T-helper 2 cell treated with Interferon-gamma antibody and Interleukin-4, amounts not matched to agents 5 μg/mL and 100 μg/mL, for 36 hours (primary cell): ENCODE measurements around the gene BTF3L4.

Experiments used
- DNase-seq: peaks from one replicate; pipeline ENCODE4 v3.0.0; 2021; ENCODE audit warnings: low spot score
- H3K27ac Mint-ChIP-seq: one replicate; pipeline ENCODE4 v1.8.0; 2021; ENCODE audit warnings: mild to moderate bottlenecking, mixed read lengths
- H3K27me3 Mint-ChIP-seq: one replicate; pipeline ENCODE4 v1.8.0; 2021; ENCODE audit warnings: low read depth, mixed read lengths
- H3K36me3 Mint-ChIP-seq: one replicate; pipeline ENCODE4 v1.8.0; 2021; ENCODE audit warnings: low read depth, mixed read lengths
- H3K4me1 Mint-ChIP-seq: one replicate; pipeline ENCODE4 v1.8.0; 2021; ENCODE audit warnings: low read depth, mixed read lengths
- H3K4me3 Mint-ChIP-seq: one replicate; pipeline ENCODE4 v1.8.0; 2022; ENCODE audit warnings: mild to moderate bottlenecking, moderate library complexity, mixed read lengths
- H3K9me3 Mint-ChIP-seq: one replicate; pipeline ENCODE4 v1.8.0; 2021; ENCODE audit warnings: mixed read lengths

Gene BTF3L4

DNA sequence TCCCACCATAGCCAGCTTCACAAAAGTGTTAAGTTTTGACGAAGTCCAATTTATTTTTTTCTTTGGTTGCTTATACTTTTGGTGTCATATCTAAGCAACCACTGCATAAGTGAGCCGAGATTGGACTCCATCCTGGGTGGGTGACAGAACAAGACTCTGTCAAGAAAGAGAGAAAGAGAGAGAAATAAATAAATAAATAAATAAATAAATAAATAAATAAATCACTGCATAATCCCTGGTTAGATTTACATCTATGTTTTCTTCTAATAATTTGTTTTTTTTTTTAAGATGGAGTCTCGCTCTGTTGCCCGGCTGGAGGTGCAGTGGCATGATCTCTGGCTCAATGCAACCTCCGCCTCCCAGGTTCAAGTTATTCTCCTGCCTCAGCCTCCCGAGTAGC, 67.5 kb downstream of the BTF3L4 start:
- no peak overlapping the region for H3K4me3 Mint-ChIP-seq
- DNase-seq, result no peak
- H3K4me1 Mint-ChIP-seq, result no peaks in the 10 kb centered on the region
- no peaks in the 10 kb centered on the region for H3K9me3 Mint-ChIP-seq
- no peaks in the 10 kb centered on the region for H3K36me3 Mint-ChIP-seq
- peaks cover 29% of the 10 kb centered on the region for H3K27me3 Mint-ChIP-seq
- H3K27ac Mint-ChIP-seq, result no peak overlapping the region

DNA sequence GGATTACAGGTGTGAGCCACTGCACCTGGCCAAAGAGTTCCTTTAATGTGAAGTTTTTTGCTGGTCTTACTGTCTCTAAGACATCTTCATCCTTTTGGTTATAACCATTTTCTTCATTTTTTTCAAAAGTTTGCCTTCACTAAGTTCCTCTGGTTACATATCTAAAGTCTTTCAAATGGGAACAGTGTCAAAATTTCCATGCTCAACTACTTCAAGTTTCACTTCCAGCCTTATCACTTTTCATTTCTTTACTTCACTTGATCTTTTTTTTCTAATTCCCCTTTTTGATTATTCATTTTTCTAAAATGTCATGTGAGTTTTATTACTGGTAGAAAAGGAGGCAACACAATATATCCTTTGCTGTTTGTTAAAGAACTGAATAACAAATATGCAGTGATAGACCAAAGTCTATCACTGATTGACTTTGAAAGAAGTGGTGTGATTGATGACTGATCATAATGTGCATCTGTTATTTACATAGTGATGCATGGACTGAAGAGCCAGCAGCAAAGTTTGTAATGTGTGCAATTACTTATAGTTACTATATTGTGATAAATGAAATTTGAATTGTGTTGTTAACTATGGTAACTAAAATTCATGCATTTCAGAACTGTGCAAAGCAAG, 69.8 kb downstream of the BTF3L4 start:
- H3K4me3 Mint-ChIP-seq, result no peak overlapping the region
- no peaks in the 10 kb centered on the region for H3K36me3 Mint-ChIP-seq
- H3K9me3 Mint-ChIP-seq, result no peaks in the 10 kb centered on the region
- peaks cover 45% of the 10 kb centered on the region for H3K27me3 Mint-ChIP-seq
- no peaks in the 10 kb centered on the region for H3K4me1 Mint-ChIP-seq
- H3K27ac Mint-ChIP-seq, result no peak overlapping the region
- DNase-seq, result no peak

DNA sequence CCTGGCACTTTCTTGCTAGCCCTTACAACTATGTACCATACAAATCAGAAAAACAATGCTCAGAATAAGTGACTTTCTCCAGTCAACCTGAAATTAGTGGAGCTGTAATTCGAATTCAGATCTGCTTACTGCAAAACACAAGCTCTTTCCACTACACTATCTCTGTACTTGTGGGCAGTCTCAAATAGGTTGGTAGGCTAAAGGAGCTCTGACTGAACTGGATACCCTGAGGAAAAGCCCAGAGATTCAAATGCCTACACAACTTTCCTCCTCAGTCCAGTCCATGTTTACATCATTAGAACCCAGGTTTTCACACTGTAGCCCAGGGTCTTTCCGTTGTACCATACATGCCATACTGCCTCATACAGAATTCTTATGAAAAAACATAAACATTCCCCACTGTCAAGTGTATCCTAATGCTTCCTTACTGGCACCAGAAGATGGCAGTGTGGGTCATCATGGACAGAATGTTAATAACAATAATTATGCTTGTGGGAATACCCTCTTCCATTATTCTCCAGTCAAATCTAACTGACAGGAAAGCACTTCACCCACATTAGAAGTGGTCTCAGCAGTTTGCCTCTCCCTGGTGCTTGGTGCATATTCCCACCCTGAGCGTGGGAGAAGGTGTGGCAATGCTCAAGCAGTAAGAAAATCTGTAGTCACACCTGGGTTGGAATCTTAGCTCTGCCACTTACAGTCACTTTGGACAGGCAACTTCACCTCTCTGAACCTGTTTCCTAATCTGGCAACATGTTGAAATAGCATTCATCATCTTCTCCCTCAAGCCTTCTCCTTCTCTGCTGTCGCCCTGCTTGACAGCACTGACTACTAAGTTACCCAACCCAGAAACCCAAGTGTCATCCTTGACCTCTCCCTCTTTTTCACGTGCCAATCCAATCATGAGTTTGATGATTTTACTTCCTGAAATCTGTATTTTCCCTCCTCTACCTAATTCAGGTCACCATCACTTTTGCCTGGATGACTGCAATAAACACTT, 71.4 kb downstream of the BTF3L4 start:
- H3K9me3 Mint-ChIP-seq, result no peaks in the 10 kb centered on the region
- H3K4me3 Mint-ChIP-seq, result no peak overlapping the region
- H3K4me1 Mint-ChIP-seq, result no peaks in the 10 kb centered on the region
- H3K27ac Mint-ChIP-seq, result no peak overlapping the region
- no peak for DNase-seq
- no peaks in the 10 kb centered on the region for H3K36me3 Mint-ChIP-seq
- H3K27me3 Mint-ChIP-seq, result peaks cover 51% of the 10 kb centered on the region

DNA sequence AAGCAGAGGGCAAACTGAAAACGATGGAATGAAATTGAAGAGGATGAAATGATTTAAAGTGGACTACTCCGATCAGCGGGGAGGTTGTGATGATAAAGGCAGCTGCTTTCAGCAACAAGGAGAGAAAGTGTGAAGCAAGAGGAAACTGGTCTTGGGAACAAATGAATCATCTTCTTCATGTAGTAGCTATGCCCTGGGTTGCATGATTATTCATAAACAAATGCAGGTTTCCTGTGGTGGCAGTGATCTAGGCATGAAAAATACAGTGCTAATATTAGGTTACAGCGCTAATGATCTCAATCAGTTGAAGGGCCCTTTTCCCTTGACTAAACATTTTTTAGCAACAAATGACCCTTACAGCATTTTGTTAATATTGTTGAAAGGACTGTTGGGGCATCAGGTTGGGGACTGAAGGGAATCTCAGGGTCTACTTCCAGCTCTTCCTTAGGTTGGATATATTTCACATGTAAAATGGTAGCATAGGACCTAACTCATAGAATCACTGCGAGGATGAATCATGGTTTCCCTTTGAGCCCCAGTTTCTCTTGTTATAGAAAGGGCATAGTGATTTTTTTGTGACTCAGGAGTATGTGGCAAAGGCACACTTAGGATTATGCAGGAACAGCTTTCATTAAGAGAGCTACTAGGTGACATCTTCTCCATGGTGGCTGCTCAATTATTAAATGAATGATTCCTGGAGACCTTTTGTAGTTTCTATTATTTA, 83.9 kb downstream of the BTF3L4 start:
- H3K27ac Mint-ChIP-seq, result peak overlapping the region; percentile 3
- DNase-seq, result peak; percentile 42
- peaks cover 27% of the 10 kb centered on the region for H3K4me1 Mint-ChIP-seq
- H3K4me3 Mint-ChIP-seq, result peak overlapping the region; percentile 13
- no peaks in the 10 kb centered on the region for H3K9me3 Mint-ChIP-seq
- H3K27me3 Mint-ChIP-seq, result peaks cover 36% of the 10 kb centered on the region
- H3K36me3 Mint-ChIP-seq, result no peaks in the 10 kb centered on the region
